Astrocyte (in vitro differentiated cells and primary cell): ENCODE measurements around the gene NRG2. TPM values are rescaled to one million over a fixed set of nuclear protein-coding genes. Genes with fewer than 3 reads are reported as not detected.

Experiments
- DNase-seq: peaks from one replicate; pipeline ENCODE4 v3.0.0-alpha.2; 2010; ENCODE audit warnings: low read depth
- FAIRE-seq: peaks from 2 replicates; lab custom pipeline; 2011; peaks lifted over from hg19 to GRCh38; lab: Jason Lieb, UNC
- H2AFZ ChIP-seq: 2 replicates; pipeline ENCODE4 v1.6.0; 2012; ENCODE audit warnings: low read depth, low read length, inconsistent platforms
- H3K27ac ChIP-seq: 2 replicates; pipeline ENCODE4 v1.5.1; 2011; ENCODE audit warnings: low read depth, low read length, inconsistent platforms
- H3K27me3 ChIP-seq: 2 replicates; pipeline ENCODE4 v1.6.0; 2011; ENCODE audit warnings: low read length, inconsistent platforms; ENCODE audit not compliant: insufficient read depth
- H3K36me3 ChIP-seq: 2 replicates; pipeline ENCODE4 v1.5.1; 2011; ENCODE audit warnings: low read length, inconsistent platforms; ENCODE audit not compliant: insufficient read depth
- H3K4me1 ChIP-seq: 2 replicates; pipeline ENCODE4 v1.5.1; 2011; ENCODE audit warnings: low read length, inconsistent platforms; ENCODE audit not compliant: insufficient read depth
- H3K4me2 ChIP-seq: 2 replicates; pipeline ENCODE4 v1.6.0; 2012; ENCODE audit warnings: low read length, inconsistent platforms
- H3K4me3 ChIP-seq: 2 replicates; pipeline ENCODE4 v1.5.1; 2011; ENCODE audit warnings: low read depth, mild to moderate bottlenecking, low read length, inconsistent platforms; ENCODE audit not compliant: insufficient read depth
- H3K79me2 ChIP-seq: 2 replicates; pipeline ENCODE4 v1.6.0; 2012; ENCODE audit warnings: mild to moderate bottlenecking, low read length, inconsistent platforms; ENCODE audit not compliant: insufficient read depth
- H3K9ac ChIP-seq: 2 replicates; pipeline ENCODE4 v1.6.0; 2012; ENCODE audit warnings: mild to moderate bottlenecking, low read length, inconsistent platforms
- H3K9me3 ChIP-seq: 2 replicates; pipeline ENCODE4 v1.5.1; 2012; ENCODE audit warnings: low read depth, mild to moderate bottlenecking, low read length, inconsistent platforms; ENCODE audit not compliant: insufficient read depth
- H4K20me1 ChIP-seq: 2 replicates; pipeline ENCODE4 v1.6.0; 2012; ENCODE audit warnings: low read length, inconsistent platforms; ENCODE audit not compliant: insufficient read depth
- H3K27ac Mint-ChIP-seq: one replicate; pipeline ENCODE4 v1.8.0; 2021; ENCODE audit warnings: mild to moderate bottlenecking, mixed read lengths; ENCODE audit not compliant: unreplicated experiment
- H3K27me3 Mint-ChIP-seq: one replicate; pipeline ENCODE4 v1.8.0; 2021; ENCODE audit warnings: low read depth, mixed read lengths; ENCODE audit not compliant: unreplicated experiment
- H3K36me3 Mint-ChIP-seq: one replicate; pipeline ENCODE4 v1.8.0; 2021; ENCODE audit warnings: low read depth, mixed read lengths; ENCODE audit not compliant: unreplicated experiment
- H3K4me1 Mint-ChIP-seq: one replicate; pipeline ENCODE4 v1.8.0; 2021; ENCODE audit warnings: low read depth, mixed read lengths; ENCODE audit not compliant: unreplicated experiment
- H3K4me3 Mint-ChIP-seq: one replicate; pipeline ENCODE4 v1.8.0; 2021; ENCODE audit warnings: mild to moderate bottlenecking, moderate library complexity, mixed read lengths; ENCODE audit not compliant: unreplicated experiment
- H3K9me3 Mint-ChIP-seq: one replicate; pipeline ENCODE4 v1.8.0; 2021; ENCODE audit warnings: mild to moderate bottlenecking, mixed read lengths; ENCODE audit not compliant: unreplicated experiment
- CTCF ChIP-seq: IDR thresholded peaks from 2 replicates; pipeline ENCODE4 v1.5.1; 2011; ENCODE audit warnings: low read depth, mild to moderate bottlenecking, inconsistent platforms, low read length, moderate library complexity; ENCODE audit not compliant: insufficient read depth
- EZH2 ChIP-seq: IDR thresholded peaks from 2 replicates; pipeline ENCODE4 v1.6.1; 2012; ENCODE audit warnings: mild to moderate bottlenecking, low read length, inconsistent platforms; ENCODE audit not compliant: insufficient read depth
- total RNA-seq: library from RNA; stranded (reverse); gene quantifications from 2 replicates; pipeline ENCODE4 v1.2.1, GENCODE V29; 2021

Gene NRG2
- total RNA-seq, 1 donor from 2014 or later = 0.54 TPM

GRCh38 chr5:139901986-139902385 lies 141.1 kb downstream of the NRG2 start:
- TF ChIP-seq EZH2 (no peak), CTCF (no peak)
- H3K4me1 Mint-ChIP-seq = peaks cover 7% of the 10 kb centered on the region
- peaks cover 63% of the 10 kb centered on the region for H3K27me3 Mint-ChIP-seq
- no peak overlapping the region for H3K4me3 Mint-ChIP-seq
- Histone ChIP-seq H3K79me2 (no peaks in the 10 kb centered on the region), H4K20me1 (peaks cover 6% of the 10 kb centered on the region), H3K4me3 (no peak overlapping the region), H3K27me3 (peaks cover 63% of the 10 kb centered on the region), H3K9me3 (no peaks in the 10 kb centered on the region), H3K36me3 (no peaks in the 10 kb centered on the region), H2AFZ (no peak overlapping the region), H3K4me2 (no peak overlapping the region), H3K9ac (no peak overlapping the region), H3K4me1 (peaks cover 7% of the 10 kb centered on the region), H3K27ac (no peak overlapping the region)
- H3K9me3 Mint-ChIP-seq = peaks cover 8% of the 10 kb centered on the region
- no peak overlapping the region for H3K27ac Mint-ChIP-seq
- no peak for FAIRE-seq
- no peak for DNase-seq
- H3K36me3 Mint-ChIP-seq = peaks cover 11% of the 10 kb centered on the region

- Histone ChIP-seq H3K79me2 (no peaks in the 10 kb centered on the region), H3K4me1 (peaks cover 7% of the 10 kb centered on the region), H2AFZ (no peak overlapping the region), H4K20me1 (peaks cover 6% of the 10 kb centered on the region), H3K9me3 (no peaks in the 10 kb centered on the region), H3K4me3 (no peak overlapping the region), H3K36me3 (no peaks in the 10 kb centered on the region), H3K27me3 (peaks cover 64% of the 10 kb centered on the region), H3K4me2 (no peak overlapping the region), H3K27ac (no peak overlapping the region), H3K9ac (no peak overlapping the region)
- FAIRE-seq (no peak), DNase-seq (no peak)
- H3K9me3 Mint-ChIP-seq = peaks cover 11% of the 10 kb centered on the region
- no peak overlapping the region for H3K27ac Mint-ChIP-seq
- TF ChIP-seq EZH2 (no peak), CTCF (no peak)
- H3K36me3 Mint-ChIP-seq = peaks cover 13% of the 10 kb centered on the region
- H3K4me3 Mint-ChIP-seq = no peak overlapping the region
- H3K27me3 Mint-ChIP-seq = peaks cover 70% of the 10 kb centered on the region
- peaks cover 7% of the 10 kb centered on the region for H3K4me1 Mint-ChIP-seq
These were observed 141.9 kb downstream of the NRG2 start for GRCh38 chr5:139901251-139901575.

GRCh38 chr5:139900546-139901250 lies 142.4 kb downstream of the NRG2 start:
- peaks cover 6% of the 10 kb centered on the region for H4K20me1 ChIP-seq
- no peaks in the 10 kb centered on the region for H3K9me3 ChIP-seq
- no peak overlapping the region for H3K27ac ChIP-seq
- no peak overlapping the region for H3K4me2 ChIP-seq
- peaks cover 62% of the 10 kb centered on the region for H3K27me3 ChIP-seq
- peaks cover 7% of the 10 kb centered on the region for H3K4me1 ChIP-seq
- TF ChIP-seq CTCF (no peak), EZH2 (no peak)
- Mint-ChIP-seq H3K9me3 (peaks cover 11% of the 10 kb centered on the region), H3K4me3 (no peak overlapping the region), H3K27ac (no peak overlapping the region), H3K27me3 (peaks cover 75% of the 10 kb centered on the region), H3K36me3 (peaks cover 13% of the 10 kb centered on the region), H3K4me1 (peaks cover 7% of the 10 kb centered on the region)
- H3K36me3 ChIP-seq = no peaks in the 10 kb centered on the region
- FAIRE-seq = no peak
- H2AFZ ChIP-seq = no peak overlapping the region
- no peak overlapping the region for H3K9ac ChIP-seq
- no peak overlapping the region for H3K4me3 ChIP-seq
- no peaks in the 10 kb centered on the region for H3K79me2 ChIP-seq
- no peak for DNase-seq
